Choroid plexus epithelial cell (primary cell): ENCODE measurements around the gene HOXA5.
A peak's percentile ranks its signal among the peaks of the same experiment; 100 is the strongest.

Experiments used
- DNase-seq: peaks from one replicate; pipeline ENCODE4 v3.0.0-alpha.2; 2010; ENCODE audit warnings: low read depth
- H3K4me3 ChIP-seq: 2 replicates; pipeline ENCODE4 v1.5.1; 2011; ENCODE audit warnings: low read depth, mild to moderate bottlenecking, control low read depth, low read length, moderate library complexity
- CTCF ChIP-seq: conservative IDR thresholded peaks from 2 replicates; pipeline ENCODE4 v1.5.1; 2011; ENCODE audit warnings: low read depth, mild to moderate bottlenecking, control low read depth, inconsistent platforms, low read length, moderate library complexity

The HOXA5 gene

GRCh38 chr7:27097686-27098577, 45.5 kb downstream of the HOXA5 start:
- TF ChIP-seq CTCF = no peak
- no peak overlapping the region for H3K4me3 ChIP-seq
- DNase-seq = no peak

- no peak for TF ChIP-seq CTCF
- no peak for DNase-seq
- H3K4me3 ChIP-seq = no peak overlapping the region
Observed at GRCh38 chr7:27096768-27097514, 46.5 kb downstream of the HOXA5 start.

GRCh38 chr7:27095897-27096767, 47.3 kb downstream of the HOXA5 start, which contains the start of gene HOXA1:
Gene HOXA1, minus strand, starts transcription at chr7:27096000. Its CDS starts 88 bp downstream, at chr7:27095912.
- no peak for TF ChIP-seq CTCF
- DNase-seq = peak; percentile 14
- peak within 1 kb of the TSS; percentile 29 for H3K4me3 ChIP-seq

GRCh38 chr7:27095050-27095896, 48.2 kb downstream of the HOXA5 start:
- no peak overlapping the region for H3K4me3 ChIP-seq
- DNase-seq = no peak
- TF ChIP-seq CTCF = no peak

- TF ChIP-seq CTCF = no peak
- no peak for DNase-seq
- no peak overlapping the region for H3K4me3 ChIP-seq
Observed at GRCh38 chr7:27094304-27095049, 49.0 kb downstream of the HOXA5 start.
